ENCODE results near the gene COMP. TPM values are rescaled to one million over a fixed set of nuclear protein-coding genes. Genes with fewer than 3 reads are reported as not detected.

COMP gene
- total RNA-seq, 5 donors from 2014 or later (not counting 1 experiment from before 2014, with no cell fraction given): not detected

GRCh38 chr19:18777301-18778075 is 13.6 kb downstream of the COMP start:
- ATAC-seq (replicated peaks in 1 of 4) (no peak), DNase-seq (no peak)
- 64% methylated on average over 67 of the region's 71 CpGs for WGBS (ENCODE audit: insufficient coverage)
- Mint-ChIP-seq H3K36me3 (no peaks in the 10 kb centered on the region), H3K27ac (no peak overlapping the region), H3K27me3 (no peaks in the 10 kb centered on the region), H3K4me3 (no peak overlapping the region), H3K9me3 (no peaks in the 10 kb centered on the region), H3K4me1 (no peaks in the 10 kb centered on the region)
- Histone ChIP-seq H3K4me1 (ENCODE audit: control insufficient read depth in 1 of 2, extremely low read depth in 1 of 2, insufficient read depth in 2 of 2, low read length in 2 of 2) (no peaks in the 10 kb centered on the region), H3K9me3 (no peaks in the 10 kb centered on the region), H3K4me3 (ENCODE audit: control insufficient read depth in 1 of 2, extremely low read depth in 1 of 2, low read length in 1 of 2) (no peak overlapping the region), H3K27me3 (replicated peaks in 1 of 2; ENCODE audit: control insufficient read depth in 2 of 2, extremely low read depth in 1 of 2, insufficient read depth in 2 of 2, low read length in 1 of 2) (peaks cover 0 to 39% of the 10 kb centered on the region in 2 experiments), H3K36me3 (ENCODE audit: control insufficient read depth in 2 of 2, extremely low read depth in 1 of 2, insufficient read depth in 1 of 2, low read length in 1 of 2) (no peaks in the 10 kb centered on the region), H3K27ac (ENCODE audit: low read length) (no peak overlapping the region)
- POLR2A ChIA-PET: no interaction called here
- CTCF ChIA-PET: no interaction called here

- no peaks in the 10 kb centered on the region for H3K27me3 Mint-ChIP-seq
- no peaks in the 10 kb centered on the region for H3K36me3 ChIP-seq (ENCODE audit: control insufficient read depth in 2 of 2, extremely low read depth in 1 of 2, insufficient read depth in 1 of 2, low read length in 1 of 2)
- no peaks in the 10 kb centered on the region for H3K9me3 Mint-ChIP-seq
- no peak overlapping the region for H3K4me3 ChIP-seq (ENCODE audit: control insufficient read depth in 1 of 2, extremely low read depth in 1 of 2, low read length in 1 of 2)
- H3K27ac ChIP-seq (ENCODE audit: low read length): no peak overlapping the region
- H3K4me1 ChIP-seq (ENCODE audit: control insufficient read depth in 1 of 2, extremely low read depth in 1 of 2, insufficient read depth in 2 of 2, low read length in 2 of 2): no peaks in the 10 kb centered on the region
- no peaks in the 10 kb centered on the region for H3K4me1 Mint-ChIP-seq
- no peaks in the 10 kb centered on the region for H3K36me3 Mint-ChIP-seq
- DNase-seq (no peak), ATAC-seq (replicated peaks in 1 of 4) (no peak)
- no peaks in the 10 kb centered on the region for H3K9me3 ChIP-seq
- no peak overlapping the region for H3K4me3 Mint-ChIP-seq
- ChIA-PET POLR2A (no interaction called here), CTCF (no interaction called here)
- WGBS (ENCODE audit: insufficient coverage): 86% methylated on average over 12 of the region's 12 CpGs
- peaks cover 0 to 32% of the 10 kb centered on the region in 2 experiments for H3K27me3 ChIP-seq (replicated peaks in 1 of 2; ENCODE audit: control insufficient read depth in 2 of 2, extremely low read depth in 1 of 2, insufficient read depth in 2 of 2, low read length in 1 of 2)
- no peak overlapping the region for H3K27ac Mint-ChIP-seq
These were observed 14.4 kb downstream of the COMP start for GRCh38 chr19:18776736-18777135.

- POLR2A ChIA-PET: no interaction called here
- CTCF ChIA-PET: no interaction called here
- no peaks in the 10 kb centered on the region for H3K27me3 Mint-ChIP-seq
- peaks cover 3% of the 10 kb centered on the region for H3K36me3 Mint-ChIP-seq
- H3K4me1 ChIP-seq (ENCODE audit: control insufficient read depth in 1 of 2, extremely low read depth in 1 of 2, insufficient read depth in 2 of 2, low read length in 2 of 2): no peaks in the 10 kb centered on the region
- no peak overlapping the region for H3K4me3 ChIP-seq (ENCODE audit: control insufficient read depth in 1 of 2, extremely low read depth in 1 of 2, low read length in 1 of 2)
- no peak overlapping the region for H3K27ac ChIP-seq (ENCODE audit: low read length)
- no peak overlapping the region for H3K4me3 Mint-ChIP-seq
- no peaks in the 10 kb centered on the region for H3K9me3 ChIP-seq
- H3K4me1 Mint-ChIP-seq: no peaks in the 10 kb centered on the region
- no peaks in the 10 kb centered on the region for H3K9me3 Mint-ChIP-seq
- H3K36me3 ChIP-seq (ENCODE audit: control insufficient read depth in 2 of 2, extremely low read depth in 1 of 2, insufficient read depth in 1 of 2, low read length in 1 of 2): no peaks in the 10 kb centered on the region
- ATAC-seq (replicated peaks in 1 of 4): no peak
- H3K27ac Mint-ChIP-seq: no peak overlapping the region
- peaks cover 0 to 27% of the 10 kb centered on the region in 2 experiments for H3K27me3 ChIP-seq (replicated peaks in 1 of 2; ENCODE audit: control insufficient read depth in 2 of 2, extremely low read depth in 1 of 2, insufficient read depth in 2 of 2, low read length in 1 of 2)
- DNase-seq: no peak
- 97% methylated on average over 8 of the region's 8 CpGs for WGBS (ENCODE audit: insufficient coverage)
These were observed 14.9 kb downstream of the COMP start for GRCh38 chr19:18776288-18776594.

GRCh38 chr19:18775586-18776287 is 15.4 kb downstream of the COMP start:
- DNase-seq (no peak), ATAC-seq (replicated peaks in 1 of 4) (no peak)
- Mint-ChIP-seq H3K27me3 (no peaks in the 10 kb centered on the region), H3K4me3 (no peak overlapping the region), H3K9me3 (no peaks in the 10 kb centered on the region), H3K27ac (no peak overlapping the region), H3K36me3 (peaks cover 3% of the 10 kb centered on the region), H3K4me1 (no peaks in the 10 kb centered on the region)
- ChIA-PET POLR2A (no interaction called here), CTCF (no interaction called here)
- no peaks in the 10 kb centered on the region for H3K4me1 ChIP-seq (ENCODE audit: control insufficient read depth in 1 of 2, extremely low read depth in 1 of 2, insufficient read depth in 2 of 2, low read length in 2 of 2)
- H3K9me3 ChIP-seq: no peaks in the 10 kb centered on the region
- no peaks in the 10 kb centered on the region for H3K36me3 ChIP-seq (ENCODE audit: control insufficient read depth in 2 of 2, extremely low read depth in 1 of 2, insufficient read depth in 1 of 2, low read length in 1 of 2)
- no peak overlapping the region for H3K4me3 ChIP-seq (ENCODE audit: control insufficient read depth in 1 of 2, extremely low read depth in 1 of 2, low read length in 1 of 2)
- H3K27me3 ChIP-seq (replicated peaks in 1 of 2; ENCODE audit: control insufficient read depth in 2 of 2, extremely low read depth in 1 of 2, insufficient read depth in 2 of 2, low read length in 1 of 2): peaks cover 0 to 22% of the 10 kb centered on the region in 2 experiments
- H3K27ac ChIP-seq (ENCODE audit: low read length): no peak overlapping the region
- 84% methylated on average over 24 of the region's 33 CpGs for WGBS (ENCODE audit: insufficient coverage)

- no peak overlapping the region for H3K27ac ChIP-seq (ENCODE audit: low read length)
- no peak for ATAC-seq (replicated peaks in 1 of 4)
- Mint-ChIP-seq H3K36me3 (peaks cover 3% of the 10 kb centered on the region), H3K4me3 (no peak overlapping the region), H3K27me3 (no peaks in the 10 kb centered on the region), H3K9me3 (no peaks in the 10 kb centered on the region), H3K27ac (no peak overlapping the region), H3K4me1 (no peaks in the 10 kb centered on the region)
- ChIA-PET CTCF (no interaction called here), POLR2A (no interaction called here)
- H3K4me1 ChIP-seq (ENCODE audit: control insufficient read depth in 1 of 2, extremely low read depth in 1 of 2, insufficient read depth in 2 of 2, low read length in 2 of 2): no peaks in the 10 kb centered on the region
- H3K4me3 ChIP-seq (ENCODE audit: control insufficient read depth in 1 of 2, extremely low read depth in 1 of 2, low read length in 1 of 2): no peak overlapping the region
- 95% methylated on average over 33 of the region's 40 CpGs for WGBS (ENCODE audit: insufficient coverage)
- peaks cover 0 to 14% of the 10 kb centered on the region in 2 experiments for H3K27me3 ChIP-seq (replicated peaks in 1 of 2; ENCODE audit: control insufficient read depth in 2 of 2, extremely low read depth in 1 of 2, insufficient read depth in 2 of 2, low read length in 1 of 2)
- H3K9me3 ChIP-seq: no peaks in the 10 kb centered on the region
- no peaks in the 10 kb centered on the region for H3K36me3 ChIP-seq (ENCODE audit: control insufficient read depth in 2 of 2, extremely low read depth in 1 of 2, insufficient read depth in 1 of 2, low read length in 1 of 2)
- DNase-seq: no peak
These were observed 16.2 kb downstream of the COMP start for GRCh38 chr19:18774782-18775444.

- DNase-seq: no peak
- Histone ChIP-seq H3K4me1 (ENCODE audit: control insufficient read depth in 1 of 2, extremely low read depth in 1 of 2, insufficient read depth in 2 of 2, low read length in 2 of 2) (no peaks in the 10 kb centered on the region), H3K9me3 (no peaks in the 10 kb centered on the region), H3K4me3 (ENCODE audit: control insufficient read depth in 1 of 2, extremely low read depth in 1 of 2, low read length in 1 of 2) (no peak overlapping the region), H3K36me3 (ENCODE audit: control insufficient read depth in 2 of 2, extremely low read depth in 1 of 2, insufficient read depth in 1 of 2, low read length in 1 of 2) (peaks cover 0 to 2% of the 10 kb centered on the region in 2 donors), H3K27me3 (replicated peaks in 1 of 2; ENCODE audit: control insufficient read depth in 2 of 2, extremely low read depth in 1 of 2, insufficient read depth in 2 of 2, low read length in 1 of 2) (peaks cover 0 to 8% of the 10 kb centered on the region in 2 experiments), H3K27ac (ENCODE audit: low read length) (no peak overlapping the region)
- CTCF ChIA-PET: interaction anchor here in 1 of 2 donors (0.7 kb wide), 1 partner anchor 386 kb away, joined by 3 read pairs; no protein-coding TSS in a partner anchor
- Mint-ChIP-seq H3K27ac (no peak overlapping the region), H3K9me3 (no peaks in the 10 kb centered on the region), H3K4me3 (no peak overlapping the region), H3K4me1 (no peaks in the 10 kb centered on the region), H3K36me3 (peaks cover 3% of the 10 kb centered on the region), H3K27me3 (no peaks in the 10 kb centered on the region)
- POLR2A ChIA-PET: no interaction called here
- 89% methylated on average over 6 of the region's 11 CpGs for WGBS (ENCODE audit: insufficient coverage)
- no peak for ATAC-seq (replicated peaks in 1 of 4)
These were observed 17.0 kb downstream of the COMP start for GRCh38 chr19:18774107-18774506.

All from T-cell (primary cell).